Activated CD4-positive, alpha-beta T cell treated with anti-CD3 and anti-CD28 coated beads, Interleukin-2, amount 10 ng/mL, durations not matched to agents 7 days and 5 days (primary cell): ENCODE measurements around the gene S100A12. TPM values are rescaled to one million over a fixed set of nuclear protein-coding genes. Genes with fewer than 3 reads are reported as not detected.

Experiments
- CTCF ChIA-PET: fragments of 350-600 bp; sonication (Branson Sonifier 250); formaldehyde crosslinking; loops from one replicate; lab custom pipeline; 2021; ENCODE audit warnings: antibody characterized with exemption; lab: Charles Lee
- POLR2A ChIA-PET: fragments of 350-600 bp; sonication (Branson Sonifier 250); formaldehyde crosslinking; loops from one replicate; lab custom pipeline; 2021; ENCODE audit warnings: antibody characterized with exemption; lab: Charles Lee
- DNase-seq: peaks from one replicate; pipeline ENCODE4 v3.0.0-alpha.2; 2020
- H3K27ac Mint-ChIP-seq: one replicate; pipeline ENCODE4 v1.8.0; 2021; ENCODE audit warnings: mild to moderate bottlenecking, moderate library complexity, mixed read lengths
- H3K27me3 Mint-ChIP-seq: one replicate; pipeline ENCODE4 v1.8.0; 2021; ENCODE audit warnings: mixed read lengths
- H3K36me3 Mint-ChIP-seq: one replicate; pipeline ENCODE4 v1.8.0; 2021; ENCODE audit warnings: low read depth, mixed read lengths
- H3K4me1 Mint-ChIP-seq: one replicate; pipeline ENCODE4 v1.8.0; 2021; ENCODE audit warnings: mixed read lengths
- H3K4me3 Mint-ChIP-seq: one replicate; pipeline ENCODE4 v1.8.0; 2021; ENCODE audit warnings: mild to moderate bottlenecking, moderate library complexity, mixed read lengths
- H3K9me3 Mint-ChIP-seq: one replicate; pipeline ENCODE4 v1.8.0; 2021; ENCODE audit warnings: mixed read lengths
- total RNA-seq, 2 experiments: library from RNA; stranded (reverse); gene quantifications; one replicate each; pipeline ENCODE4 v1.2.3, GENCODE V29; 2021

S100A12 gene
- total RNA-seq, 2 experiments from 2014 or later, result not detected

- Mint-ChIP-seq H3K27ac (no peak overlapping the region), H3K4me1 (peaks cover 19% of the 10 kb centered on the region), H3K36me3 (no peaks in the 10 kb centered on the region), H3K9me3 (no peaks in the 10 kb centered on the region), H3K27me3 (peaks cover 5% of the 10 kb centered on the region), H3K4me3 (no peak overlapping the region)
- DNase-seq, result no peak
- ChIA-PET POLR2A (no interaction called here), CTCF (no interaction called here)
These were observed 14.6 kb downstream of the S100A12 start for GRCh38 chr1:153360592-153361479.

DNA sequence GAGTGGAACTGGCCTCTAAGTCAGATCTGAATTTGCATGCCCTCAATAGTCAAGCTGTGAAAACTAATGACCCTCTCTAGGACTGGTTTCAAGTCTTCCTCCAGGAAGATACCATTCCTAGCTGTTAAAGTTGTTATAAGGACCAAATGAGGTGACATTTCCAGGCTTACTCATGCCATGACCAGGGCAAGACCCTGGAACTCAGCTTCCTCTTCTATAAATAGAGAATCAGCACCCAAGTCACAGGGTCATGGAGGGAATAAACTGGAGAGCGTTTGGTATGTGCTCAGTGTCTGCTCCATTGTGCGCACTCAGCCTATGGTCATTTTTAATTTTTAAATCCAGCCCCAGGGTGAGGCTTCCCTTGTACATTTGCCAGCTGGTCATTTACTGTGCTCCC lies 15.2 kb downstream of the S100A12 start:
- H3K9me3 Mint-ChIP-seq, result no peaks in the 10 kb centered on the region

GRCh38 chr1:153359241-153359640 lies 16.2 kb downstream of the S100A12 start:
- no peak for DNase-seq
- H3K27ac Mint-ChIP-seq, result no peak overlapping the region
- no peaks in the 10 kb centered on the region for H3K9me3 Mint-ChIP-seq
- ChIA-PET CTCF (interaction anchor here (1.5 kb wide), 1 partner anchor 107 kb away, joined by 4 read pairs; no protein-coding TSS in a partner anchor), POLR2A (no interaction called here)
- no peak overlapping the region for H3K4me3 Mint-ChIP-seq
- peaks cover 19% of the 10 kb centered on the region for H3K4me1 Mint-ChIP-seq
- H3K27me3 Mint-ChIP-seq, result peaks cover 5% of the 10 kb centered on the region
- H3K36me3 Mint-ChIP-seq, result no peaks in the 10 kb centered on the region

More for the DNA sequence above, 15.2 kb downstream of the S100A12 start:
- no peaks in the 10 kb centered on the region for H3K36me3 Mint-ChIP-seq
- H3K4me1 Mint-ChIP-seq, result peaks cover 19% of the 10 kb centered on the region
- ChIA-PET CTCF (no interaction called here), POLR2A (no interaction called here)
- no peak overlapping the region for H3K4me3 Mint-ChIP-seq
- H3K27ac Mint-ChIP-seq, result no peak overlapping the region
- no peak for DNase-seq
- H3K27me3 Mint-ChIP-seq, result peaks cover 5% of the 10 kb centered on the region

- peaks cover 5% of the 10 kb centered on the region for H3K27me3 Mint-ChIP-seq
- H3K4me1 Mint-ChIP-seq, result peaks cover 19% of the 10 kb centered on the region
- CTCF ChIA-PET, result interaction anchor here (0.5 to 1.5 kb wide), 2 partner anchors 107 to 218 kb away, joined by 4 read pairs; no protein-coding TSS in a partner anchor
These were observed 16.8 kb downstream of the S100A12 start for GRCh38 chr1:153358691-153358975.

GRCh38 chr1:153357853-153358690 lies 17.3 kb downstream of the S100A12 start, which contains the start of gene S100A9:
S100A9 (plus strand) TSS chr1:153357854; CDS start chr1:153358284, 430 bp downstream.
- no peak for DNase-seq
- Mint-ChIP-seq H3K9me3 (no peaks in the 10 kb centered on the region), H3K27ac (peak within 1 kb of the TSS; percentile 41), H3K4me3 (no peak within 1 kb of the TSS), H3K27me3 (peaks cover 4% of the 10 kb centered on the region), H3K36me3 (no peaks in the 10 kb centered on the region), H3K4me1 (peaks cover 19% of the 10 kb centered on the region)
- ChIA-PET CTCF (interaction anchor here (0.5 to 1.5 kb wide), 4 partner anchors 13 to 218 kb away, joined by 3 to 5 read pairs (median 4); no protein-coding TSS in a partner anchor), POLR2A (no interaction called here)

More at GRCh38 chr1:153358691-153358975, 16.8 kb downstream of the S100A12 start:
- POLR2A ChIA-PET, result no interaction called here
- DNase-seq, result no peak
- Mint-ChIP-seq H3K4me3 (no peak overlapping the region), H3K36me3 (no peaks in the 10 kb centered on the region), H3K27ac (no peak overlapping the region), H3K9me3 (no peaks in the 10 kb centered on the region)

DNA sequence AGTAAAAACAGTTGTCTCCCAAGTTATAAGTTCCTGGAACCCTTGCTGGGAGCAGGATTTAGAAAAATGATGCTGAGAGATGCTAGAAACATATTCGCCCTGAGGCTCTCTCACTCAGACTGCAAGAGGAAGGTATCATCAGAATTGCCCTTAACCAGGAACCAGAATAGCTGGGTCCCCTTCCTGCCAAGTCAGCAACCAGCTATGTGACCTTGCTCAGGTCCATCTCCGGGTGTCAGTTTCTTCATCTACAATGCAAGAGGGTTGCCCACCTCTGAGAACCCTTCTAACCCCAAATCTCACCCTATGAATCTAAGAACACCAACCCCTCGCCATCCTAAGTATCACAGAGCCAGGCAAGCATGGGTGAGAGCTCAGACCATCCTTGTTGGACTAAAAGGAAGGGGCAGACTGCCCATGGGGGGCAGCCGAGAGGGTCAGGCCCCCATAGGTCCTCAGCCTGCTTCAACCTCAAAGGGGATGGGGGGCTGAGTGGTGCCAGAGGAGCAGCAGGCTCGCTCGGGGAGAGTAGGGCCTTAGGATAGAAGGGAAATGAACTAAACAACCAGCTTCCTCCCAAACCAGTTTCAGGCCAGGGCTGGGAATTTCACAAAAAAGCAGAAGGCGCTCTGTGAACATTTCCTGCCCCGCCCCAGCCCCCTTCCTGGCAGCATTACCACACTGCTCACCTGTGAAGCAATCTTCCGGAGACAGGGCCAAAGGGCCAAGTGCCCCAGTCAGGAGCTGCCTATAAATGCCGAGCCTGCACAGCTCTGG lies 18.2 kb downstream of the S100A12 start:
- ChIA-PET POLR2A (no interaction called here), CTCF (interaction anchor here (0.9 to 1.4 kb wide), 2 partner anchors 12 to 141 kb away, joined by 3 to 5 read pairs; no protein-coding TSS in a partner anchor)
- Mint-ChIP-seq H3K36me3 (no peaks in the 10 kb centered on the region), H3K4me3 (no peak overlapping the region), H3K27ac (peak overlapping the region; percentile 41), H3K9me3 (no peaks in the 10 kb centered on the region), H3K4me1 (peaks cover 19% of the 10 kb centered on the region), H3K27me3 (peaks cover 2% of the 10 kb centered on the region)
- no peak for DNase-seq

- CTCF ChIA-PET, result interaction anchor here (1.4 to 1.6 kb wide), 2 partner anchors 12 to 139 kb away, joined by 5 to 9 read pairs; no protein-coding TSS in a partner anchor
- no peak overlapping the region for H3K4me3 Mint-ChIP-seq
- POLR2A ChIA-PET, result no interaction called here
- peak overlapping the region; percentile 15 for H3K27ac Mint-ChIP-seq
- H3K9me3 Mint-ChIP-seq, result no peaks in the 10 kb centered on the region
- no peaks in the 10 kb centered on the region for H3K36me3 Mint-ChIP-seq
- H3K27me3 Mint-ChIP-seq, result peaks cover 2% of the 10 kb centered on the region
- DNase-seq, result no peak
- peaks cover 19% of the 10 kb centered on the region for H3K4me1 Mint-ChIP-seq
These were observed 18.9 kb downstream of the S100A12 start for GRCh38 chr1:153356392-153357075.

DNA sequence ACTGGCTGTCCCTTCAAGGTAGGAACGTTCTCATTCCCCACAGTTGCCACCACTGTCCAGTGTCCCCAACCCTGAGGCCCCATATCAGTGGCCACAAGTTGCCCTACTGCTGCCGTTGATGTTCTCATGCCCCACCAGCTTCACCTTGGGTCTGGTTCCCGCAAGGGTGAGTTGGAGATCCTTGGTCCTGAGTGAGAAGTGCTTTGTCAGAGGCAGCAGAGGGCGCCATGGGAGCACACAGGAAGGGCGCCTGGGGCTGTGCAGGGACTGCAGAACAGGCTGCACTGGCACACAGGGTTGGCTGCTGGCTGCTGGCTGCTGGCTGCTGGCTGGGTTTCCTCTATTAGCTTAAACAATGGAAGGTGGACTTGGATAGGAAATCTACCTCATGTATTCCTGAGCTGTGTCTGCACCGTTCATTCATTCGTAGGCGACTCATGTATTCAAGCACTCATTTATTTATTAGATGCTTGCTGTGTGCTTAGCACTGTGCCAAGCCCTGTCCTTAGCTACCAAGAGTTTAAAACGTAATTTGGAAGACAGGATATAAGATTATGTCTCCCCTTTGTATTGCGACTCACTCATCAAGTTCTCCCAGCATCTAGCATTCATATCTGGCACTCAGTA lies 19.9 kb downstream of the S100A12 start:
- Mint-ChIP-seq H3K9me3 (no peaks in the 10 kb centered on the region), H3K27me3 (peaks cover 12% of the 10 kb centered on the region), H3K4me1 (peaks cover 19% of the 10 kb centered on the region), H3K27ac (no peak overlapping the region), H3K4me3 (no peak overlapping the region), H3K36me3 (no peaks in the 10 kb centered on the region)
- peak; percentile 59 for DNase-seq
- ChIA-PET POLR2A (no interaction called here), CTCF (interaction anchor here (0.6 to 1.6 kb wide), 6 partner anchors 9 to 156 kb away, joined by 3 to 9 read pairs (median 4); no protein-coding TSS in a partner anchor)

DNA sequence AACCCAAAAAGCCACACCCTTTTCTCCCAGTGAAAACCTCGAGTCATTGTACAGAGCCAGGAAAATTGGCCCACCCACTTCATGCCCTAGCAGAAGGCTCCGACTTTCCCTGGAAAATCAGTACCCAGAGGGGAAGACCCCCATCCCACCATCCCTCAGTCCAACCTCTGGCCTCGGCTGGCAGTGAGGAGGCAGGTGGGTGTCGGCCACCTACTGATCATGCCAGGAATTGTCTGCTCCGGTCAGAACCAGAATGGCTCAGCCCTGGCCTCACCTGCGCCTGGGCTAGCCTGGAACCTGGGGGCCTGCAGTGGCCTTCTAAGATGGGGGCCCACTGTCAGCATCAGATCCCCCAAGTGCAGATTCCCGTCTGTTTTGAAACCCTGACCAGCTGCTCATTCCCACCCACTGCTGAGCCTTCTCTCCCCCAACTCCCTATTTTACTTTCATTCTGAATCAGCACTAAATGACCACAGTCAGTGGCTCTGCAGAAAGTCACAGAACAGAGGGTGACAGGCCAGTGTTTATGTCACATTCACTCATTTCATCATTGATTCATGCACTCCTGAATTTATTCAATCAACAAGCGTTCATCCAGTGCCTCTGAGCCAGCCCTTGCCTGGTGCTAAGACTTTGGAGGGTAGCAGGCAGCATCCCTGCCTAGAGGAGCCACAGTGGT lies 20.8 kb downstream of the S100A12 start:
- DNase-seq, result no peak
- Mint-ChIP-seq H3K4me1 (peaks cover 19% of the 10 kb centered on the region), H3K36me3 (no peaks in the 10 kb centered on the region), H3K4me3 (no peak overlapping the region), H3K9me3 (no peaks in the 10 kb centered on the region), H3K27me3 (peaks cover 12% of the 10 kb centered on the region), H3K27ac (no peak overlapping the region)
- CTCF ChIA-PET, result interaction anchor here (0.9 to 1.6 kb wide), 3 partner anchors 8 to 141 kb away, joined by 3 to 9 read pairs (median 4); no protein-coding TSS in a partner anchor
- POLR2A ChIA-PET, result no interaction called here

- no peak overlapping the region for H3K4me3 Mint-ChIP-seq
- ChIA-PET POLR2A (no interaction called here), CTCF (interaction anchor here (1.2 to 2.1 kb wide), 4 partner anchors 51 to 143 kb away, joined by 3 to 6 read pairs (median 4); no protein-coding TSS in a partner anchor)
- peaks cover 19% of the 10 kb centered on the region for H3K4me1 Mint-ChIP-seq
- no peak overlapping the region for H3K27ac Mint-ChIP-seq
- H3K36me3 Mint-ChIP-seq, result no peaks in the 10 kb centered on the region
- no peak for DNase-seq
- peaks cover 16% of the 10 kb centered on the region for H3K27me3 Mint-ChIP-seq
- no peaks in the 10 kb centered on the region for H3K9me3 Mint-ChIP-seq
These were observed 22.0 kb downstream of the S100A12 start for GRCh38 chr1:153353226-153353947.
